ENCODE measurements around the gene RFX8.

RFX8 gene

GRCh38 chr2:101348883-101349282 is 126.0 kb downstream of the RFX8 start:
- H3K4me3 ChIP-seq (ENCODE audit: low read depth, low read length): no peak overlapping the region
- no peak for DNase-seq (ENCODE audit: low read depth)
- no peak for TF ChIP-seq CTCF (IDR thresholded peaks at IDR 0.05; ENCODE audit: control insufficient read depth, extremely low read depth, insufficient read depth)

Measured in LNCaP clone FGC (cell line).